HepG2 (cell line): ENCODE results near the gene PIK3R4.

Experiments
- CHD2 ChIP-seq: IDR thresholded peaks from 2 replicates; pipeline ENCODE4 v1.6.1; 2011; ENCODE audit warnings: low read depth, low read length, improper control_type of control experiment
- ETV5 ChIP-seq: IDR thresholded peaks from 2 replicates; pipeline ENCODE4 v1.6.1; 2018; ENCODE audit warnings: missing biosample characterization, missing genetic modification reagents, inconsistent platforms, borderline replicate concordance
- POLR2A ChIP-seq, 2 experiments: IDR thresholded peaks; 2 replicates each; pipeline ENCODE4 v1.6.1; 2011; ENCODE audit warnings: low read depth in 2 of 2, low read length in 2 of 2, mild to moderate bottlenecking in 1 of 2, moderate library complexity in 1 of 2; ENCODE audit not compliant: insufficient read depth in 1 of 2
- TBL1XR1 ChIP-seq: fragments of 150-350 bp; IDR thresholded peaks from 2 replicates; pipeline ENCODE4 v1.6.1; 2014; ENCODE audit warnings: borderline replicate concordance, low read length; ENCODE audit not compliant: partially characterized antibody
- ZBTB33 ChIP-seq: sonication (generic); formaldehyde crosslinking; IDR thresholded peaks from 2 replicates; pipeline ENCODE4 v1.4.0; 2020; ENCODE audit warnings: missing genetic modification reagents
- ZSCAN5A ChIP-seq: sonication (generic); formaldehyde crosslinking; IDR thresholded peaks from 2 replicates; pipeline ENCODE4 v1.8.0; 2022; ENCODE audit warnings: mild to moderate bottlenecking, missing genetic modification reagents, borderline replicate concordance
- TF ChIP-seq, protein P1 (sequence below), 2 experiments: IDR thresholded peaks; 2 replicates each; pipeline ENCODE4 v1.6.1; 2011 to 2012; ENCODE audit warnings: low read length in 2 of 2, borderline replicate concordance in 1 of 2, low read depth in 1 of 2, mild to moderate bottlenecking in 1 of 2, moderate library complexity in 1 of 2

DNA sequence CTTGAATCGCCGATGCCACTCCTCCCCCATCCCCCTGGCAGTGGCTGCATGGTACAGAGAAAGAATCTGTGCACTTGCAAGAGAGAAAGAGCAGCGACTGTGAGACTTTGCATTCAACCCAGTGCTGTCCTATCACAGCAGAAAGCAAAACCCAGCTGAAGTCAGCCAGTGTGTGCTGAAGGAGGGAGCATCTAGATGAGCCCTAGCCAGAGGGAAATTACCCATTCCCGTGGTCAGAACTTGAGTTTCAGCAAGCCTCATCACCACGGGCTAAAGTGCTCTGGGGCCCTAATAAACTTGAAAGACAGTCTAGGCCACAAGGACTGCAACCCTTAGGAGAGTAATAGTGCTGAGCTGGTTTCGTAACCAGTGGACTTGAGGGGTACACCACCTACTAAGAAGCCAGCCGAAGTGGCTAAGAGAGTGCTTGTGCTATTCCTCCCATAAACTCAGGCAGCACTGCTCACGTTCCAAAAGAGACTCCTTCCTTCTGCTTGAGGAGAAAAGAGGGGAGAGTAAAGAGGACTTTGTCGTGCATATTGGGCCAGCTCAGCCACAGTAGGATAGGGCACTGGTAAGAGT is 15.2 kb upstream of the PIK3R4 start:
- TF ChIP-seq POLR2A (IDR thresholded peaks at IDR 0.05; ENCODE audit: insufficient read depth in 1 of 2, low read depth in 2 of 2, low read length in 2 of 2) (no peak), ZBTB33 (no peak), CHD2 (no peak), ETV5 (no peak), TBL1XR1 (no peak), ZSCAN5A (CRISPR knock-in tag) (no peak)
- TF ChIP-seq, protein P1, sequence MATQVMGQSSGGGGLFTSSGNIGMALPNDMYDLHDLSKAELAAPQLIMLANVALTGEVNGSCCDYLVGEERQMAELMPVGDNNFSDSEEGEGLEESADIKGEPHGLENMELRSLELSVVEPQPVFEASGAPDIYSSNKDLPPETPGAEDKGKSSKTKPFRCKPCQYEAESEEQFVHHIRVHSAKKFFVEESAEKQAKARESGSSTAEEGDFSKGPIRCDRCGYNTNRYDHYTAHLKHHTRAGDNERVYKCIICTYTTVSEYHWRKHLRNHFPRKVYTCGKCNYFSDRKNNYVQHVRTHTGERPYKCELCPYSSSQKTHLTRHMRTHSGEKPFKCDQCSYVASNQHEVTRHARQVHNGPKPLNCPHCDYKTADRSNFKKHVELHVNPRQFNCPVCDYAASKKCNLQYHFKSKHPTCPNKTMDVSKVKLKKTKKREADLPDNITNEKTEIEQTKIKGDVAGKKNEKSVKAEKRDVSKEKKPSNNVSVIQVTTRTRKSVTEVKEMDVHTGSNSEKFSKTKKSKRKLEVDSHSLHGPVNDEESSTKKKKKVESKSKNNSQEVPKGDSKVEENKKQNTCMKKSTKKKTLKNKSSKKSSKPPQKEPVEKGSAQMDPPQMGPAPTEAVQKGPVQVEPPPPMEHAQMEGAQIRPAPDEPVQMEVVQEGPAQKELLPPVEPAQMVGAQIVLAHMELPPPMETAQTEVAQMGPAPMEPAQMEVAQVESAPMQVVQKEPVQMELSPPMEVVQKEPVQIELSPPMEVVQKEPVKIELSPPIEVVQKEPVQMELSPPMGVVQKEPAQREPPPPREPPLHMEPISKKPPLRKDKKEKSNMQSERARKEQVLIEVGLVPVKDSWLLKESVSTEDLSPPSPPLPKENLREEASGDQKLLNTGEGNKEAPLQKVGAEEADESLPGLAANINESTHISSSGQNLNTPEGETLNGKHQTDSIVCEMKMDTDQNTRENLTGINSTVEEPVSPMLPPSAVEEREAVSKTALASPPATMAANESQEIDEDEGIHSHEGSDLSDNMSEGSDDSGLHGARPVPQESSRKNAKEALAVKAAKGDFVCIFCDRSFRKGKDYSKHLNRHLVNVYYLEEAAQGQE (IDR thresholded peaks at IDR 0.05; ENCODE audit: borderline replicate concordance in 1 of 2, low read depth in 1 of 2, low read length in 2 of 2), result no peak
